Right atrium auricular region (tissue), 2 donors: Measurements from ENCODE around the gene FLT4. TPM values are rescaled to one million over a fixed set of nuclear protein-coding genes. Genes with fewer than 3 reads are reported as not detected.

Source experiments
- DNase-seq: peaks from one replicate; pipeline ENCODE4 v3.0.0-alpha.2; 2019; ENCODE audit warnings: low spot score
- H3K27ac ChIP-seq, 2 donors: fragments of 200-600 bp; sonication (generic); 1 replicate in 1 of 2; 2 replicates in 1 of 2; pipeline ENCODE4 v1.5.1; 2016 to 2019
- H3K27me3 ChIP-seq, 2 donors: fragments of 200-600 bp; sonication (generic); one replicate each; pipeline versions ENCODE4 v1.5.1 to v1.6.0; 2017 to 2019
- H3K36me3 ChIP-seq: fragments of 200-600 bp; sonication (generic); one replicate; pipeline ENCODE4 v1.5.1; 2016
- H3K4me1 ChIP-seq, 2 donors: fragments of 200-600 bp; sonication (generic); one replicate each; pipeline versions ENCODE4 v1.5.1 to v1.6.0; 2017 to 2019
- H3K4me3 ChIP-seq, 2 donors: fragments of 200-600 bp; sonication (generic); 1 replicate in 1 of 2; 2 replicates in 1 of 2; pipeline ENCODE4 v1.5.1; 2017 to 2019; ENCODE audit warnings: mild to moderate bottlenecking in 1 of 2, moderate library complexity in 1 of 2
- H3K9me3 ChIP-seq, 2 donors: fragments of 200-600 bp; sonication (generic); one replicate each; pipeline ENCODE4 v1.5.1; 2019
- total RNA-seq, 2 donors: library from RNA; depleted of rRNA; stranded (reverse); fragments of >200 nt; gene quantifications; one replicate each; pipeline ENCODE4 v1.1.0, GENCODE V29; 2016
- TF ChIP-seq, protein P1 (sequence below), 2 donors: fragments of 200-600 bp; sonication (generic); IDR thresholded peaks; one replicate each; pipeline ENCODE4 v1.5.1; 2019; ENCODE audit warnings: antibody characterized with exemption in 2 of 2

FLT4 gene
- total RNA-seq, 2 donors from 2014 or later: 2.0 to 4.2 TPM

- Histone ChIP-seq H3K36me3 (no peaks in the 10 kb centered on the region), H3K27me3 (no peaks in the 10 kb centered on the region), H3K4me3 (no peak overlapping the region), H3K4me1 (peaks cover 0 to 4% of the 10 kb centered on the region in 2 donors), H3K27ac (no peak overlapping the region), H3K9me3 (no peaks in the 10 kb centered on the region)
- TF ChIP-seq, protein P1, sequence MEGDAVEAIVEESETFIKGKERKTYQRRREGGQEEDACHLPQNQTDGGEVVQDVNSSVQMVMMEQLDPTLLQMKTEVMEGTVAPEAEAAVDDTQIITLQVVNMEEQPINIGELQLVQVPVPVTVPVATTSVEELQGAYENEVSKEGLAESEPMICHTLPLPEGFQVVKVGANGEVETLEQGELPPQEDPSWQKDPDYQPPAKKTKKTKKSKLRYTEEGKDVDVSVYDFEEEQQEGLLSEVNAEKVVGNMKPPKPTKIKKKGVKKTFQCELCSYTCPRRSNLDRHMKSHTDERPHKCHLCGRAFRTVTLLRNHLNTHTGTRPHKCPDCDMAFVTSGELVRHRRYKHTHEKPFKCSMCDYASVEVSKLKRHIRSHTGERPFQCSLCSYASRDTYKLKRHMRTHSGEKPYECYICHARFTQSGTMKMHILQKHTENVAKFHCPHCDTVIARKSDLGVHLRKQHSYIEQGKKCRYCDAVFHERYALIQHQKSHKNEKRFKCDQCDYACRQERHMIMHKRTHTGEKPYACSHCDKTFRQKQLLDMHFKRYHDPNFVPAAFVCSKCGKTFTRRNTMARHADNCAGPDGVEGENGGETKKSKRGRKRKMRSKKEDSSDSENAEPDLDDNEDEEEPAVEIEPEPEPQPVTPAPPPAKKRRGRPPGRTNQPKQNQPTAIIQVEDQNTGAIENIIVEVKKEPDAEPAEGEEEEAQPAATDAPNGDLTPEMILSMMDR (IDR thresholded peaks at IDR 0.05): no peak
- no peak for DNase-seq
Observed at GRCh38 chr5:180624587-180624986, 24.8 kb downstream of the FLT4 start.

- peaks cover 0 to 4% of the 10 kb centered on the region in 2 donors for H3K4me1 ChIP-seq
- H3K27me3 ChIP-seq: no peaks in the 10 kb centered on the region
- DNase-seq: no peak
- H3K27ac ChIP-seq: no peak overlapping the region
- no peaks in the 10 kb centered on the region for H3K36me3 ChIP-seq
- TF ChIP-seq, protein P1 (IDR thresholded peaks at IDR 0.05): no peak
- H3K4me3 ChIP-seq: no peak overlapping the region
- no peaks in the 10 kb centered on the region for H3K9me3 ChIP-seq
Observed at GRCh38 chr5:180623844-180624243, 25.6 kb downstream of the FLT4 start.

DNA sequence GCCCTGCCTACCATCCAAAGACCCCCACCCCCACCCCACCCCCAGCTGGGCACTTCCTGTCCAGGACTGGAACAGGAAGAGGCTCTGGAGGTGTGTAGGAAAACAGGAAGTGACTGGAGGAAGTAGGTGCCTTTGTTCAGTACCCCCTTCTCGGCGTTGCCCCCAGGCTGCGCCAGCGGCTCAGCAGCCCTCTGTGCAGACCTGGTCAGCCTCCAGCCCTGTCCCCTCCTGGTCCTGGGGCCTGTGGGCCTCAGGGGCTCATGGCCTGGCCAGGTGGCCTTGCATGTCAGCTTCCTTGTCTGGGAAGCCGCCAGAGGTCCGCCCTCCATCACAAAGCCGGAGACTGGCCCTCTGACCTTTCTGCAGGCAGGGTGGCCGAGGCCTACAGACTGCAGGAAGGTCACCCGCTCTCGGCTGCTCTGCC, 26.0 kb downstream of the FLT4 start:
- TF ChIP-seq, protein P1 (IDR thresholded peaks at IDR 0.05): no peak
- Histone ChIP-seq H3K4me3 (no peak overlapping the region), H3K4me1 (peaks cover 0 to 8% of the 10 kb centered on the region in 2 donors), H3K9me3 (no peaks in the 10 kb centered on the region), H3K27ac (no peak overlapping the region), H3K36me3 (no peaks in the 10 kb centered on the region), H3K27me3 (no peaks in the 10 kb centered on the region)
- DNase-seq: no peak

GRCh38 chr5:180622910-180623309, 26.5 kb downstream of the FLT4 start:
- Histone ChIP-seq H3K27ac (no peak overlapping the region), H3K4me1 (peaks cover 0 to 8% of the 10 kb centered on the region in 2 donors), H3K27me3 (no peaks in the 10 kb centered on the region), H3K4me3 (no peak overlapping the region), H3K9me3 (no peaks in the 10 kb centered on the region), H3K36me3 (no peaks in the 10 kb centered on the region)
- TF ChIP-seq, protein P1 (IDR thresholded peaks at IDR 0.05): no peak
- no peak for DNase-seq

DNA sequence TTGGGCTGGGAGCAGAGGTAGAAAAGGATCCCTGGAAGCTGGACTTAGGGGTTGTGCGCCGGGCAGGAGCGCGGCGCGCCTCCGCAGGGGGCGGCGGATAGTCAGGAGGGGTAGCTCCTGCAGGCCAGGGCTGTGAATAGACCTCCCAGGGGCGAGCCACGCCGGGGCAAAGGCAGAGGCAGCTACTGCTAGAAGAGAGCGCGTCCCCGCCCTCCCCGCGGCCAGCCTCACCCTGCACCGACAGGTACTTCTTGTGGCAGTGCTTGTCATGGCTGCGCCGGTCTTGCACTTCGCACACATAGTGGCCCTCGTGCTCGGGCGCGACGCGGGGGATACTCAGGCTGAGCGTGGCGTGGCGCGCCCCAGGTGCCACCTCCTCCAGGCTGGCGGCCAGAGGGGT, 28.1 kb downstream of the FLT4 start:
- TF ChIP-seq, protein P1 (IDR thresholded peaks at IDR 0.05): no peak
- H3K4me3 ChIP-seq: no peak overlapping the region
- H3K27me3 ChIP-seq: no peaks in the 10 kb centered on the region

GRCh38 chr5:180620014-180620413, 29.4 kb downstream of the FLT4 start:
- no peak for DNase-seq
- H3K27ac ChIP-seq: no peak overlapping the region
- H3K36me3 ChIP-seq: no peaks in the 10 kb centered on the region
- H3K9me3 ChIP-seq: no peaks in the 10 kb centered on the region
- no peak overlapping the region for H3K4me3 ChIP-seq
- H3K27me3 ChIP-seq: no peaks in the 10 kb centered on the region
- TF ChIP-seq, protein P1 (IDR thresholded peaks at IDR 0.05): no peak
- H3K4me1 ChIP-seq: peaks cover 0 to 8% of the 10 kb centered on the region in 2 donors

More for the DNA sequence above, 28.1 kb downstream of the FLT4 start:
- Histone ChIP-seq H3K4me1 (peaks cover 0 to 8% of the 10 kb centered on the region in 2 donors), H3K36me3 (no peaks in the 10 kb centered on the region), H3K27ac (no peak overlapping the region), H3K9me3 (no peaks in the 10 kb centered on the region)
- no peak for DNase-seq
